A673 (cell line): ENCODE data around the gene TRIM13.
"Not testable (repeated sequence)": the region's sequence is repeated elsewhere in the genome, so short reads cannot be mapped to it uniquely, and the experiment has no call there.

Source experiments
- CTCF ChIP-seq: fragments of 300-800, 200-600 bp; sonication (generic); conservative IDR thresholded peaks from 2 replicates; pipeline ENCODE4 v1.5.1; 2017; ENCODE audit warnings: low read depth, mild to moderate bottlenecking, antibody characterized with exemption, low read length, moderate library complexity, mixed read lengths
- EZH2 ChIP-seq: fragments of 200-600 bp; sonication (generic); IDR thresholded peaks from 2 replicates; pipeline ENCODE4 v1.6.1; 2017; ENCODE audit warnings: borderline replicate concordance, low read depth, mild to moderate bottlenecking, mixed read lengths, antibody characterized with exemption, low read length; ENCODE audit not compliant: poor library complexity, severe bottlenecking

- not testable (repeated sequence) for TF ChIP-seq CTCF, EZH2
These were observed 6.2 kb upstream of the TRIM13 start for GRCh38 chr13:49990612-49991011.
